ENCODE data around the gene BMP6. TPM values are rescaled to one million over a fixed set of nuclear protein-coding genes. Genes with fewer than 3 reads are reported as not detected.

The BMP6 gene
- total RNA-seq, 2 experiments from 2014 or later, result 0.38 to 1.1 TPM

GRCh38 chr6:7731294-7731693, 5.4 kb downstream of the BMP6 start:
- no peaks in the 10 kb centered on the region for H3K9me2 ChIP-seq (ENCODE audit: insufficient read depth, low read length)
- CTCF ChIA-PET (ENCODE audit: unreplicated experiment), result no interaction called here
- no peaks in the 10 kb centered on the region for H3K79me2 ChIP-seq (ENCODE audit: insufficient read depth, low read depth, low read length)
- DNase-seq (ENCODE audit: low spot score), result no peak
- peaks cover 18% of the 10 kb centered on the region for H3K4me1 ChIP-seq (ENCODE audit: insufficient read depth, low read length, poor library complexity, severe bottlenecking)
- no peak overlapping the region for H3K4me2 ChIP-seq (ENCODE audit: low read length)
- no TSS peak for BruUV-seq (replicated peaks)
- no peak overlapping the region for H3K4me3 ChIP-seq (ENCODE audit: low read depth, low read length, poor library complexity, severe bottlenecking)
- intact Hi-C loops (cut with micrococcal nuclease; ENCODE audit: unreplicated experiment), result no loop called here
- no peaks in the 10 kb centered on the region for H3K9me3 ChIP-seq (ENCODE audit: low read length)
- POLR2A ChIA-PET, result no interaction called here
- TF ChIP-seq EZH2phosphoT487 (IDR thresholded peaks at IDR 0.05; ENCODE audit: borderline replicate concordance, low read depth, low read length) (no peak), CTCF (conservative IDR thresholded peaks at IDR 0.05; ENCODE audit: low read length) (no peak)
- no peaks in the 10 kb centered on the region for H4K20me1 ChIP-seq (ENCODE audit: insufficient read depth, low read length)
- H3K27ac ChIP-seq (ENCODE audit: low read depth, low read length, poor library complexity, severe bottlenecking), result no peak overlapping the region
- no peak overlapping the region for H2AFZ ChIP-seq (ENCODE audit: low read length)
- no peaks in the 10 kb centered on the region for H3K36me3 ChIP-seq (ENCODE audit: insufficient read depth, low read length)

GRCh38 chr6:7732228-7732627, 6.3 kb downstream of the BMP6 start:
- TF ChIP-seq EZH2phosphoT487 (IDR thresholded peaks at IDR 0.05; ENCODE audit: borderline replicate concordance, low read depth, low read length), result no peak
- TF ChIP-seq CTCF (conservative IDR thresholded peaks at IDR 0.05; ENCODE audit: low read length), result no peak
- no peak overlapping the region for H2AFZ ChIP-seq (ENCODE audit: low read length)
- no peaks in the 10 kb centered on the region for H4K20me1 ChIP-seq (ENCODE audit: insufficient read depth, low read length)
- peaks cover 11% of the 10 kb centered on the region for H3K4me1 ChIP-seq (ENCODE audit: insufficient read depth, low read length, poor library complexity, severe bottlenecking)
- no peaks in the 10 kb centered on the region for H3K79me2 ChIP-seq (ENCODE audit: insufficient read depth, low read depth, low read length)
- H3K4me3 ChIP-seq (ENCODE audit: low read depth, low read length, poor library complexity, severe bottlenecking), result no peak overlapping the region
- no TSS peak for BruUV-seq (replicated peaks)
- DNase-seq (ENCODE audit: low spot score), result no peak
- H3K9me3 ChIP-seq (ENCODE audit: low read length), result no peaks in the 10 kb centered on the region
- no peaks in the 10 kb centered on the region for H3K9me2 ChIP-seq (ENCODE audit: insufficient read depth, low read length)
- intact Hi-C loops (cut with micrococcal nuclease; ENCODE audit: unreplicated experiment), result no loop called here
- no peaks in the 10 kb centered on the region for H3K36me3 ChIP-seq (ENCODE audit: insufficient read depth, low read length)
- H3K4me2 ChIP-seq (ENCODE audit: low read length), result no peak overlapping the region
- ChIA-PET POLR2A (no interaction called here), CTCF (ENCODE audit: unreplicated experiment) (no interaction called here)
- no peak overlapping the region for H3K27ac ChIP-seq (ENCODE audit: low read depth, low read length, poor library complexity, severe bottlenecking)

GRCh38 chr6:7734707-7735383, 8.9 kb downstream of the BMP6 start:
- no peak for TF ChIP-seq CTCF (conservative IDR thresholded peaks at IDR 0.05; ENCODE audit: low read length)
- TF ChIP-seq EZH2phosphoT487 (IDR thresholded peaks at IDR 0.05; ENCODE audit: borderline replicate concordance, low read depth, low read length), result no peak
- Histone ChIP-seq H3K9me2 (ENCODE audit: insufficient read depth, low read length) (no peaks in the 10 kb centered on the region), H3K4me2 (ENCODE audit: low read length) (no peak overlapping the region), H4K20me1 (ENCODE audit: insufficient read depth, low read length) (no peaks in the 10 kb centered on the region), H3K27ac (ENCODE audit: low read depth, low read length, poor library complexity, severe bottlenecking) (no peak overlapping the region), H3K79me2 (ENCODE audit: insufficient read depth, low read depth, low read length) (no peaks in the 10 kb centered on the region), H3K9me3 (ENCODE audit: low read length) (no peaks in the 10 kb centered on the region), H2AFZ (ENCODE audit: low read length) (no peak overlapping the region), H3K4me1 (ENCODE audit: insufficient read depth, low read length, poor library complexity, severe bottlenecking) (no peaks in the 10 kb centered on the region), H3K4me3 (ENCODE audit: low read depth, low read length, poor library complexity, severe bottlenecking) (no peak overlapping the region), H3K36me3 (ENCODE audit: insufficient read depth, low read length) (no peaks in the 10 kb centered on the region)
- intact Hi-C loops (cut with micrococcal nuclease; ENCODE audit: unreplicated experiment), result no loop called here
- ChIA-PET CTCF (ENCODE audit: unreplicated experiment) (no interaction called here), POLR2A (interaction anchor here (0.7 kb wide), 1 partner anchor 506 kb away, joined by 3 read pairs; no protein-coding TSS in a partner anchor)
- DNase-seq (ENCODE audit: low spot score), result no peak
- BruUV-seq (replicated peaks), result no TSS peak

All from OCI-LY7 (cell line).